Activated B cell treated with CpG ODN at 0.5 μM for 24 hours (primary cell): ENCODE measurements around the gene PSMG4. TPM values are rescaled to one million over a fixed set of nuclear protein-coding genes. Genes with fewer than 3 reads are reported as not detected.

Source experiments
- ATAC-seq: fragments of 200-7000 bp; cut with Tn5 transposase; one replicate; pipeline ENCODE4 v1.10.0; 2021; ENCODE audit warnings: low read depth, mild to moderate bottlenecking, moderate library complexity
- CTCF ChIA-PET: fragments of 350-600 bp; sonication (Branson Sonifier 250); formaldehyde crosslinking; loops from one replicate; lab custom pipeline; 2021; ENCODE audit warnings: antibody characterized with exemption; lab: Charles Lee
- POLR2A ChIA-PET: fragments of 350-600 bp; sonication (Branson Sonifier 250); formaldehyde crosslinking; loops from one replicate; lab custom pipeline; 2021; ENCODE audit warnings: antibody characterized with exemption; lab: Charles Lee
- DNase-seq: peaks from one replicate; pipeline ENCODE4 v3.0.0; 2022
- H3K27ac Mint-ChIP-seq: one replicate; pipeline ENCODE4 v1.8.0; 2020; ENCODE audit warnings: mixed read lengths
- H3K27me3 Mint-ChIP-seq: one replicate; pipeline ENCODE4 v1.8.0; 2021; ENCODE audit warnings: mixed read lengths
- H3K36me3 Mint-ChIP-seq: one replicate; pipeline ENCODE4 v1.8.0; 2021; ENCODE audit warnings: low read depth, mixed read lengths
- H3K4me1 Mint-ChIP-seq: one replicate; pipeline ENCODE4 v1.8.0; 2021; ENCODE audit warnings: mixed read lengths
- H3K4me3 Mint-ChIP-seq: one replicate; pipeline ENCODE4 v1.8.0; 2020; ENCODE audit warnings: mild to moderate bottlenecking, mixed read lengths
- H3K9me3 Mint-ChIP-seq: one replicate; pipeline ENCODE4 v1.8.0; 2020; ENCODE audit warnings: mixed read lengths
- intact Hi-C: fragments of 100-400 bp; cut with micrococcal nuclease; formaldehyde crosslinking; loops from one replicate; pipeline ENCODE4 v1.15.1; 2024
- total RNA-seq: library from RNA; stranded (reverse); gene quantifications from 2 replicates; pipeline ENCODE4 v1.2.3, GENCODE V29; 2022
- TF ChIP-seq, protein P1 (sequence below): fragments of 200-600 bp; IDR thresholded peaks from one replicate; pipeline ENCODE4 v1.8.0; 2022; ENCODE audit warnings: antibody characterized with exemption, mild to moderate bottlenecking

PSMG4 gene
- total RNA-seq, 1 donor from 2014 or later: 29.9 TPM

DNA sequence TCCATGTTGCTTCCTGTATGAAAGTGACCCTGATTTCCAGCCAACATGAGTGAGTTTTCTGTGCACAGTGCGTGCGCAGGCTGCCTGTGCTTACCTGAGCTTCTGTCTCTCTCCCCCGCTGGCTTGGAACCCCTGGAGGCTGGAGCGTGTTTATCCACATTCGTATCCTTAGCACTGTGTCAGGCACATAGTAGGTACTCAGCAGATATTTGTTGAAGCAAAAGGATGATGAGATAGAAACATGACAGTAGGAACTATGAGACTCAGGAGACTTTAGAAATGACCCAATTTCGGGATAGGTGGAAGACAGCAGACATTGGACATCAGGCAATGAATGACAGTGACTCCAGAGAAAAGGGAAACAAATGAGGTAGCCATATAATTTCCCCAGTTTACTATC is 46.5 kb upstream of the PSMG4 start:
- ChIA-PET CTCF (interaction anchor here (1.4 kb wide), 1 partner anchor 38 kb away, joined by 4 read pairs; no protein-coding TSS in a partner anchor), POLR2A (interaction anchor here (0.5 kb wide), 1 partner anchor 15 kb away, joined by 4 read pairs; no protein-coding TSS in a partner anchor)
- ATAC-seq (no peak), DNase-seq (no peak)
- intact Hi-C loops: no loop called here
- H3K27ac Mint-ChIP-seq: no peak overlapping the region
- H3K4me1 Mint-ChIP-seq: peaks cover 17% of the 10 kb centered on the region
- no peak overlapping the region for H3K4me3 Mint-ChIP-seq
- peaks cover 27% of the 10 kb centered on the region for H3K27me3 Mint-ChIP-seq
- no peaks in the 10 kb centered on the region for H3K36me3 Mint-ChIP-seq
- TF ChIP-seq, protein P1, sequence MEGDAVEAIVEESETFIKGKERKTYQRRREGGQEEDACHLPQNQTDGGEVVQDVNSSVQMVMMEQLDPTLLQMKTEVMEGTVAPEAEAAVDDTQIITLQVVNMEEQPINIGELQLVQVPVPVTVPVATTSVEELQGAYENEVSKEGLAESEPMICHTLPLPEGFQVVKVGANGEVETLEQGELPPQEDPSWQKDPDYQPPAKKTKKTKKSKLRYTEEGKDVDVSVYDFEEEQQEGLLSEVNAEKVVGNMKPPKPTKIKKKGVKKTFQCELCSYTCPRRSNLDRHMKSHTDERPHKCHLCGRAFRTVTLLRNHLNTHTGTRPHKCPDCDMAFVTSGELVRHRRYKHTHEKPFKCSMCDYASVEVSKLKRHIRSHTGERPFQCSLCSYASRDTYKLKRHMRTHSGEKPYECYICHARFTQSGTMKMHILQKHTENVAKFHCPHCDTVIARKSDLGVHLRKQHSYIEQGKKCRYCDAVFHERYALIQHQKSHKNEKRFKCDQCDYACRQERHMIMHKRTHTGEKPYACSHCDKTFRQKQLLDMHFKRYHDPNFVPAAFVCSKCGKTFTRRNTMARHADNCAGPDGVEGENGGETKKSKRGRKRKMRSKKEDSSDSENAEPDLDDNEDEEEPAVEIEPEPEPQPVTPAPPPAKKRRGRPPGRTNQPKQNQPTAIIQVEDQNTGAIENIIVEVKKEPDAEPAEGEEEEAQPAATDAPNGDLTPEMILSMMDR: no peak
- no peaks in the 10 kb centered on the region for H3K9me3 Mint-ChIP-seq

DNA sequence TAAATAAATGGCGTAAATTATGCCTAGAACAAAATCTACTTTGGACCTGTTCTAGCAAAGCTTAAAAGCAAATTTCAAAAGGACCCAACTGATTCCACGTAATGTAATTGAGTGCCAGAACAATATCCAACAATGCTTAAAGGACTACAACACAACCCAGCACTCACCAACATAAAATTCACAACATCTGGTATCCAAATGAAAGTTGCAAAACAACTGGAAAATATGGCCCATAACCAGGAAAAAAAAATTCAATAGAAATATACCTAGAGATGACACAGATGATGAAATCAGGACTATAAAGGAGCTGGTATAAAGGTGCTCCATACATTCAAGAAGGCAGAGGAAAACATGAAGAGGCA is 45.4 kb upstream of the PSMG4 start:
- peaks cover 34% of the 10 kb centered on the region for H3K27me3 Mint-ChIP-seq
- no peaks in the 10 kb centered on the region for H3K9me3 Mint-ChIP-seq
- intact Hi-C loops: no loop called here
- ChIA-PET POLR2A (no interaction called here), CTCF (no interaction called here)
- H3K36me3 Mint-ChIP-seq: no peaks in the 10 kb centered on the region
- no peak overlapping the region for H3K4me3 Mint-ChIP-seq
- H3K4me1 Mint-ChIP-seq: peaks cover 17% of the 10 kb centered on the region
- H3K27ac Mint-ChIP-seq: no peak overlapping the region
- no peak for ATAC-seq
- TF ChIP-seq, protein P1: no peak
- DNase-seq: no peak

DNA sequence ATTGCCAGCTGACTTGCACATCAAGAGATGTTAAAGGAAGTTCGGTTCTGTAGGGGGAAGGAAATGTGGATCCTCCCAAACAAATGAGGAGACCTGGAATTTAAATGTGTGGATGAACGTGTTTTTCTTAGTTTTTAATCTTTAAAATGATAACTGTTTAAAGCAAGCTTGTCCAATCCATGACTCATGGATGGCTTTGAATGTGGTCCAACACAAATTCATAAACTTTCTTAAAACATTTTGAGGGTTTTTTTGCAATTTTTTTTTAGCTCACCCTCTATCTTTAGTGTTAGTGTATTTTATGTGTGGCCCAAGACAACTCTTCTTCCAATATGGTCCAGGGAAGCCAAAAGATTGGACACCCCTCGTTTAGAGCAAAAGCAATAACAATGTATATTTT is 43.8 kb upstream of the PSMG4 start:
- POLR2A ChIA-PET: no interaction called here
- no peaks in the 10 kb centered on the region for H3K9me3 Mint-ChIP-seq
- DNase-seq (no peak), ATAC-seq (no peak)
- H3K27me3 Mint-ChIP-seq: peaks cover 37% of the 10 kb centered on the region
- H3K4me3 Mint-ChIP-seq: no peak overlapping the region
- H3K4me1 Mint-ChIP-seq: peaks cover 1% of the 10 kb centered on the region
- H3K36me3 Mint-ChIP-seq: no peaks in the 10 kb centered on the region
- CTCF ChIA-PET: no interaction called here
- TF ChIP-seq, protein P1: no peak
- intact Hi-C loops: no loop called here
- H3K27ac Mint-ChIP-seq: no peak overlapping the region

DNA sequence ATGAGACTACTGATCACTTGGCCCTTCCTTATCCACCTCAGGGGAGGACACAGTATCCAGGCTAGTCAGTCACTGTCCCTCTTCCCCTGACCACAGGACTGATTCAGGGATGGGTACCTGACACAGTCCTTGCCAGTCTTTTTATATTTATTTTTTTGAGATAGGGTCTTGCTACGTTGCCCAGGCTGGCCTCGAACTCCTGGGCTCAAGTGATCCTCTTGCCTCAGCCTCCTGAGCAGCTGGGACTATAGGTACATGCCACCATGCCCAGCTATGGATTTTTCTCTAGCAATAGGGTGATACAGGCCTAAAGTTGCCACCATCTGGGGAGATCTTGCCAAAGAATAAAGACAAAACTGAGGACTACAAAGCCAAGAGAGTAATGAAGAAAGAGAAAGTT is 41.5 kb upstream of the PSMG4 start:
- CTCF ChIA-PET: no interaction called here

DNA sequence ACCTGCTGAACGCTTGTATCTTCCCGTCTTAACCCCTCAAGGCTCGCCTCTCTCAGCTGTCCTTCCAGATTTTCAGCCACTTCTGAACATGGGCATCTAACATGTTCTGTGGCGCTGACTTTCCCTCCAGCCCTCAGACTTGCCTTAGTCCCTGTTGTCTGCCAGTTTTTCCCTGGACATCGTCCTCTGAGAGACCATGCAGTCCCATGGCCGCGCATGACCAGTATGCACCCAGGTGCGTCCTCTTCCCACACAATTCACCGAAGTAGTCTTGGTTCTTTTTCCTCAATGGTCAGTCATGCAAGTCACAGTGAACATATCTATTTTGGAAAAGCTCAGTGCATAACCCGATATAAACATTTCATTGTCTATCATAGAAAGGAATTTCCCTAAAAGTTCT is 40.5 kb upstream of the PSMG4 start:
- ATAC-seq: no peak
- Mint-ChIP-seq H3K36me3 (no peaks in the 10 kb centered on the region), H3K4me3 (no peak overlapping the region), H3K27me3 (peaks cover 39% of the 10 kb centered on the region), H3K9me3 (no peaks in the 10 kb centered on the region), H3K27ac (no peak overlapping the region), H3K4me1 (no peaks in the 10 kb centered on the region)
- POLR2A ChIA-PET: interaction anchor here (0.6 kb wide), 1 partner anchor 164 kb away, joined by 6 read pairs; no protein-coding TSS in a partner anchor
- CTCF ChIA-PET: no interaction called here
- intact Hi-C loops: no loop called here
- TF ChIP-seq, protein P1: no peak
- no peak for DNase-seq

More for the DNA sequence above, 41.5 kb upstream of the PSMG4 start:
- Mint-ChIP-seq H3K27me3 (peaks cover 43% of the 10 kb centered on the region), H3K4me1 (no peaks in the 10 kb centered on the region), H3K9me3 (no peaks in the 10 kb centered on the region), H3K4me3 (no peak overlapping the region), H3K36me3 (no peaks in the 10 kb centered on the region), H3K27ac (no peak overlapping the region)
- ATAC-seq (no peak), DNase-seq (no peak)
- intact Hi-C loops: no loop called here
- TF ChIP-seq, protein P1: no peak
- POLR2A ChIA-PET: no interaction called here
